Natural killer cell treated with Interleukin-12 subunit alpha and Interleukin-12 subunit beta and Interleukin-15 and Interleukin-18, amount 100 ng/mL, for 72 hours (primary cell): ENCODE measurements around the gene HAGHL. TPM values are rescaled to one million over a fixed set of nuclear protein-coding genes. Genes with fewer than 3 reads are reported as not detected.

Experiments used
- ATAC-seq, 2 donors: fragments of 150-1000 bp; cut with Tn5 transposase in 1 of 2; sonication (Bioruptor Pico), chemical (Tn5 transposase) in 1 of 2; 2 replicates each; pipeline ENCODE4 v1.10.0; 2021
- DNase-seq: peaks from one replicate; pipeline ENCODE4 v3.0.0; 2022; ENCODE audit warnings: low spot score
- H3K27ac Mint-ChIP-seq, 2 donors: 1 replicate in 1 of 2; 2 replicates in 1 of 2; pipeline ENCODE4 v1.8.0; 2022; ENCODE audit warnings: mixed read lengths in 2 of 2, mild to moderate bottlenecking in 1 of 2, moderate library complexity in 1 of 2
- H3K27me3 Mint-ChIP-seq, 2 donors: 1 replicate in 1 of 2; 2 replicates in 1 of 2; pipeline ENCODE4 v1.8.0; 2022; ENCODE audit warnings: mixed read lengths in 2 of 2
- H3K36me3 Mint-ChIP-seq: one replicate; pipeline ENCODE4 v1.8.0; 2022; ENCODE audit warnings: mixed read lengths
- H3K4me1 Mint-ChIP-seq, 2 donors: 1 replicate in 1 of 2; 2 replicates in 1 of 2; pipeline ENCODE4 v1.8.0; 2022; ENCODE audit warnings: low read depth in 2 of 2, mixed read lengths in 2 of 2, mild to moderate bottlenecking in 1 of 2
- H3K4me3 Mint-ChIP-seq: one replicate; pipeline ENCODE4 v1.8.0; 2022; ENCODE audit warnings: mixed read lengths
- H3K9me3 Mint-ChIP-seq: 2 replicates; pipeline ENCODE4 v1.8.0; 2022; ENCODE audit warnings: mixed read lengths
- total RNA-seq, 2 donors: library from RNA; stranded (reverse); gene quantifications; one replicate each; pipeline ENCODE4 v1.2.3, GENCODE V29; 2022

Gene HAGHL
- total RNA-seq, 2 donors from 2014 or later = 5.4 to 15.3 TPM

GRCh38 chr16:694863-695354 lies 32.0 kb upstream of the HAGHL start:
- H3K36me3 Mint-ChIP-seq = no peaks in the 10 kb centered on the region
- no peak overlapping the region for H3K4me3 Mint-ChIP-seq
- ATAC-seq (no peak), DNase-seq (no peak)
- H3K4me1 Mint-ChIP-seq = peaks cover 3 to 10% of the 10 kb centered on the region in 2 donors
- H3K27ac Mint-ChIP-seq = no peak overlapping the region
- peaks cover 0 to 8% of the 10 kb centered on the region in 2 donors for H3K27me3 Mint-ChIP-seq
- no peaks in the 10 kb centered on the region for H3K9me3 Mint-ChIP-seq

- no peaks in the 10 kb centered on the region for H3K36me3 Mint-ChIP-seq
- no peak for DNase-seq
- no peak overlapping the region for H3K27ac Mint-ChIP-seq
- no peaks in the 10 kb centered on the region for H3K9me3 Mint-ChIP-seq
- H3K4me3 Mint-ChIP-seq = peak overlapping the region; percentile 49
- peaks cover 0 to 8% of the 10 kb centered on the region in 2 donors for H3K27me3 Mint-ChIP-seq
- H3K4me1 Mint-ChIP-seq = peaks cover 3 to 7% of the 10 kb centered on the region in 2 donors
- ATAC-seq = peak; percentile 56 to 78
Measured at GRCh38 chr16:695355-696089, 31.4 kb upstream of the HAGHL start.

GRCh38 chr16:698911-699671 lies 27.8 kb upstream of the HAGHL start:
- DNase-seq (no peak), ATAC-seq (no peak)
- Mint-ChIP-seq H3K9me3 (no peaks in the 10 kb centered on the region), H3K4me3 (no peak overlapping the region), H3K4me1 (peaks cover 0 to 3% of the 10 kb centered on the region in 2 donors), H3K27ac (no peak overlapping the region), H3K27me3 (peaks cover 9 to 10% of the 10 kb centered on the region in 2 donors), H3K36me3 (no peaks in the 10 kb centered on the region)

GRCh38 chr16:700684-701584 lies 26.0 kb upstream of the HAGHL start:
- H3K4me1 Mint-ChIP-seq = no peaks in the 10 kb centered on the region
- no peak overlapping the region for H3K4me3 Mint-ChIP-seq
- no peak for DNase-seq
- ATAC-seq = peak; percentile 51 to 52
- peaks cover 9% of the 10 kb centered on the region in 2 donors for H3K27me3 Mint-ChIP-seq
- H3K36me3 Mint-ChIP-seq = no peaks in the 10 kb centered on the region
- H3K9me3 Mint-ChIP-seq = no peaks in the 10 kb centered on the region
- no peak overlapping the region for H3K27ac Mint-ChIP-seq

- no peak overlapping the region for H3K4me3 Mint-ChIP-seq
- H3K36me3 Mint-ChIP-seq = no peaks in the 10 kb centered on the region
- ATAC-seq = no peak
- peaks cover 9% of the 10 kb centered on the region in 2 donors for H3K27me3 Mint-ChIP-seq
- H3K9me3 Mint-ChIP-seq = no peaks in the 10 kb centered on the region
- H3K4me1 Mint-ChIP-seq = no peaks in the 10 kb centered on the region
- no peak for DNase-seq
- H3K27ac Mint-ChIP-seq = no peak overlapping the region
Measured at GRCh38 chr16:702341-702740, 24.6 kb upstream of the HAGHL start.

- no peak for DNase-seq
- H3K9me3 Mint-ChIP-seq = no peaks in the 10 kb centered on the region
- peaks cover 9 to 16% of the 10 kb centered on the region in 2 donors for H3K27me3 Mint-ChIP-seq
- H3K36me3 Mint-ChIP-seq = no peaks in the 10 kb centered on the region
- ATAC-seq = no peak
- H3K4me3 Mint-ChIP-seq = no peak overlapping the region
- H3K4me1 Mint-ChIP-seq = no peaks in the 10 kb centered on the region
- H3K27ac Mint-ChIP-seq = no peak overlapping the region
Measured at GRCh38 chr16:703406-703805, 23.5 kb upstream of the HAGHL start.

GRCh38 chr16:704047-704446 lies 22.9 kb upstream of the HAGHL start:
- peaks cover 9 to 17% of the 10 kb centered on the region in 2 donors for H3K27me3 Mint-ChIP-seq
- H3K27ac Mint-ChIP-seq = no peak overlapping the region
- no peaks in the 10 kb centered on the region for H3K9me3 Mint-ChIP-seq
- DNase-seq (no peak), ATAC-seq (no peak)
- H3K4me1 Mint-ChIP-seq = no peaks in the 10 kb centered on the region
- H3K36me3 Mint-ChIP-seq = no peaks in the 10 kb centered on the region
- no peak overlapping the region for H3K4me3 Mint-ChIP-seq

GRCh38 chr16:704552-705380 lies 22.1 kb upstream of the HAGHL start:
- ATAC-seq = no peak

GRCh38 chr16:705431-706188 lies 21.3 kb upstream of the HAGHL start, which contains the start of gene FBXL16:
Gene FBXL16, minus strand, starts transcription at chr16:705801. Its CDS starts 8,396 bp downstream, at chr16:697405.
- Mint-ChIP-seq H3K4me1 (no peaks in the 10 kb centered on the region), H3K27me3 (peaks cover 9 to 17% of the 10 kb centered on the region in 2 donors), H3K36me3 (no peaks in the 10 kb centered on the region), H3K9me3 (no peaks in the 10 kb centered on the region), H3K4me3 (no peak within 1 kb of the TSS), H3K27ac (no peak within 1 kb of the TSS)
- DNase-seq = no peak
- ATAC-seq = no peak

More at GRCh38 chr16:704552-705380, 22.1 kb upstream of the HAGHL start:
- H3K27me3 Mint-ChIP-seq = peaks cover 9 to 17% of the 10 kb centered on the region in 2 donors
- H3K4me1 Mint-ChIP-seq = no peaks in the 10 kb centered on the region
- no peak for DNase-seq
- H3K27ac Mint-ChIP-seq = no peak overlapping the region
- no peaks in the 10 kb centered on the region for H3K36me3 Mint-ChIP-seq
- no peak overlapping the region for H3K4me3 Mint-ChIP-seq
- H3K9me3 Mint-ChIP-seq = no peaks in the 10 kb centered on the region

GRCh38 chr16:706189-707061 lies 20.5 kb upstream of the HAGHL start:
- DNase-seq (no peak), ATAC-seq (no peak)
- Mint-ChIP-seq H3K4me3 (no peak overlapping the region), H3K27ac (no peak overlapping the region), H3K9me3 (no peaks in the 10 kb centered on the region), H3K4me1 (no peaks in the 10 kb centered on the region), H3K27me3 (peaks cover 9 to 17% of the 10 kb centered on the region in 2 donors), H3K36me3 (no peaks in the 10 kb centered on the region)

GRCh38 chr16:707062-707538 lies 19.8 kb upstream of the HAGHL start:
- no peak overlapping the region for H3K27ac Mint-ChIP-seq
- no peaks in the 10 kb centered on the region for H3K36me3 Mint-ChIP-seq
- H3K27me3 Mint-ChIP-seq = peaks cover 7 to 16% of the 10 kb centered on the region in 2 donors
- H3K4me1 Mint-ChIP-seq = no peaks in the 10 kb centered on the region
- H3K9me3 Mint-ChIP-seq = no peaks in the 10 kb centered on the region
- ATAC-seq (no peak), DNase-seq (no peak)
- H3K4me3 Mint-ChIP-seq = no peak overlapping the region
